Cardiac muscle cell (in vitro differentiated cells and primary cell): ENCODE results near the gene ETV5. TPM values are rescaled to one million over a fixed set of nuclear protein-coding genes. Genes with fewer than 3 reads are reported as not detected.

Source experiments
- DNase-seq, 2 donors: peaks; one replicate each; pipeline versions ENCODE4 v3.0.0 to v3.0.0-alpha.2; 2010 to 2017; ENCODE audit warnings: low read depth in 1 of 2, low spot score in 1 of 2
- H3K27ac ChIP-seq: fragments of 200-600 bp; sonication (generic); 2 replicates; pipeline ENCODE4 v1.5.1; 2016
- H3K27me3 ChIP-seq: fragments of 200-600 bp; sonication (generic); 2 replicates; pipeline ENCODE4 v1.6.0; 2016; ENCODE audit warnings: control low read depth
- H3K36me3 ChIP-seq: fragments of 200-600 bp; sonication (generic); 2 replicates; pipeline ENCODE4 v1.5.1; 2016; ENCODE audit warnings: control low read depth
- H3K4me1 ChIP-seq: fragments of 200-600 bp; sonication (generic); 2 replicates; pipeline ENCODE4 v1.8.1; 2017; ENCODE audit warnings: low read depth, mild to moderate bottlenecking, mixed run types
- H3K4me3 ChIP-seq: fragments of 200-600 bp; sonication (generic); 2 replicates; pipeline ENCODE4 v1.5.1; 2016; ENCODE audit warnings: mild to moderate bottlenecking
- H3K9me3 ChIP-seq: fragments of 200-600 bp; sonication (generic); 2 replicates; pipeline ENCODE4 v1.5.1; 2017; ENCODE audit warnings: low read depth, mild to moderate bottlenecking, control low read depth
- polyA plus RNA-seq: library from polyadenylated mRNA; unstranded; fragments of >200 nt; fragmentation: Nextera tagmentation; extraction: Ambion mirVana; gene quantifications from 2 replicates; pipeline ENCODE4 v1.2.1, GENCODE V29; 2016
- total RNA-seq: library from RNA; depleted of rRNA; stranded (reverse); fragments of >200 nt; gene quantifications from 2 replicates; pipeline ENCODE4 v1.2.3, GENCODE V29; 2016
- TF ChIP-seq, protein P1 (sequence below): IDR thresholded peaks from 2 replicates; pipeline ENCODE4 v1.5.1; 2012; ENCODE audit warnings: low read depth, mild to moderate bottlenecking, low read length

The ETV5 gene
- total and polyA plus RNA-seq, 2 experiments from 2014 or later, result 16.3 to 29.3 TPM

DNA sequence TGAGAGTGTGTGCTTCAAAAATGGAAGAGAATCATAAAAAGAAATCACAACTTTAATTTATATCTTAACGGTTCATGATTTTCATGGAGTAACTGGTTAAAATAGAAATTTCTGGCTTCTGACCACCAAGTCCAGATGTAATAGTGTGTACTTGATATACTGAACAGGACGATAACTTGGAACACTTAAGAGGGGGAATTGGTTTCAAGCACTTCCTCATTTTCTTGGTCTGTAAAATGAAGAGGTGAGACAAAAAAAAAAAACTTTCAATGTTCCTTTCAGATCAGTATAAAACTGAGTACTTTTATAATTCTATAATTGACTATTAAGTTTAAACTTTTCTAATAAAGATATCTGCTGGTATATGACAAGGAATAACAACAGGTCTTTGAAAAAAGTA, 107.0 kb downstream of the ETV5 start:
- no peak overlapping the region for H3K4me3 ChIP-seq
- no peaks in the 10 kb centered on the region for H3K36me3 ChIP-seq
- no peaks in the 10 kb centered on the region for H3K9me3 ChIP-seq
- no peak overlapping the region for H3K27ac ChIP-seq
- no peaks in the 10 kb centered on the region for H3K27me3 ChIP-seq
- TF ChIP-seq, protein P1, sequence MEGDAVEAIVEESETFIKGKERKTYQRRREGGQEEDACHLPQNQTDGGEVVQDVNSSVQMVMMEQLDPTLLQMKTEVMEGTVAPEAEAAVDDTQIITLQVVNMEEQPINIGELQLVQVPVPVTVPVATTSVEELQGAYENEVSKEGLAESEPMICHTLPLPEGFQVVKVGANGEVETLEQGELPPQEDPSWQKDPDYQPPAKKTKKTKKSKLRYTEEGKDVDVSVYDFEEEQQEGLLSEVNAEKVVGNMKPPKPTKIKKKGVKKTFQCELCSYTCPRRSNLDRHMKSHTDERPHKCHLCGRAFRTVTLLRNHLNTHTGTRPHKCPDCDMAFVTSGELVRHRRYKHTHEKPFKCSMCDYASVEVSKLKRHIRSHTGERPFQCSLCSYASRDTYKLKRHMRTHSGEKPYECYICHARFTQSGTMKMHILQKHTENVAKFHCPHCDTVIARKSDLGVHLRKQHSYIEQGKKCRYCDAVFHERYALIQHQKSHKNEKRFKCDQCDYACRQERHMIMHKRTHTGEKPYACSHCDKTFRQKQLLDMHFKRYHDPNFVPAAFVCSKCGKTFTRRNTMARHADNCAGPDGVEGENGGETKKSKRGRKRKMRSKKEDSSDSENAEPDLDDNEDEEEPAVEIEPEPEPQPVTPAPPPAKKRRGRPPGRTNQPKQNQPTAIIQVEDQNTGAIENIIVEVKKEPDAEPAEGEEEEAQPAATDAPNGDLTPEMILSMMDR, result no peak
- H3K4me1 ChIP-seq, result no peaks in the 10 kb centered on the region
- no peak for DNase-seq

- Histone ChIP-seq H3K27ac (no peak overlapping the region), H3K36me3 (no peaks in the 10 kb centered on the region), H3K4me3 (no peak overlapping the region), H3K27me3 (no peaks in the 10 kb centered on the region), H3K4me1 (no peaks in the 10 kb centered on the region), H3K9me3 (no peaks in the 10 kb centered on the region)
- TF ChIP-seq, protein P1, result no peak
- no peak for DNase-seq
These were observed 109.7 kb downstream of the ETV5 start for GRCh38 chr3:185999221-185999620.

DNA sequence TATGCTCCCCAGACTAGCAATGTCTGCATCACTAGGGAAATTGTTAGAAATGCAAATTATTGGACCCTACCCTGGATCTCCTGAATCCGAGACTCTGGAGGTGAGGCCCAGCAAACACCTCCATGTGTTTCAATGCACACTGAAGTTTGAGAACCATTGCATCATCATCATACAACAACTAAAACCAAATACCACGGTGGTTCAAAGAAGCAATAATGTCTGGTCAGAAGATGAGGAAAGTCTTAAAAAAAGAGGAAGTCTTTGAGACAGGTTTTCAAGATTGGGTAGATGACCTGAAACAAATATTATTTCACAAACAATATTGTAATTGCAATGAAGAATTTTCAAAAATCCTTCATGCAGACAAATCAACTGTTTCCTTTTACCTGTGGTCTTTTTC, 110.8 kb downstream of the ETV5 start:
- Histone ChIP-seq H3K36me3 (no peaks in the 10 kb centered on the region), H3K27me3 (peaks cover 3% of the 10 kb centered on the region), H3K4me1 (no peaks in the 10 kb centered on the region), H3K27ac (no peak overlapping the region), H3K9me3 (no peaks in the 10 kb centered on the region), H3K4me3 (no peak overlapping the region)
- TF ChIP-seq, protein P1, result no peak
- no peak for DNase-seq

- H3K36me3 ChIP-seq, result no peaks in the 10 kb centered on the region
- H3K9me3 ChIP-seq, result no peaks in the 10 kb centered on the region
- TF ChIP-seq, protein P1, result no peak
- H3K4me3 ChIP-seq, result no peak overlapping the region
- no peaks in the 10 kb centered on the region for H3K4me1 ChIP-seq
- no peak for DNase-seq
- no peak overlapping the region for H3K27ac ChIP-seq
- peaks cover 3% of the 10 kb centered on the region for H3K27me3 ChIP-seq
These were observed 111.8 kb downstream of the ETV5 start for GRCh38 chr3:185997130-185997529.

Other genes starting within 250 kb of the ETV5 start
- gene TRA2B, start 171.1 kb downstream of the ETV5 start, total RNA-seq, result 227 and 320 TPM in 2 replicates
- gene TRA2B, start 171.1 kb downstream of the ETV5 start, polyA plus RNA-seq, result 106 and 129 TPM in 2 replicates